NCI-H748 treated with DMSO at 0.1 percent for 48 hours (cell line): Measurements from ENCODE around the gene ADAMTS17.
"Not testable (repeated sequence)": the region's sequence is repeated elsewhere in the genome, so short reads cannot be mapped to it uniquely, and the experiment has no call there.

Experiments used
- DNase-seq: peaks from one replicate; lab custom pipeline; 2025; lab: John Stamatoyannopoulos, UW

Gene ADAMTS17

GRCh38 chr15:99951511-99951910 is 390.3 kb downstream of the ADAMTS17 start:
- DNase-seq, result no peak

GRCh38 chr15:99944131-99944530 is 397.6 kb downstream of the ADAMTS17 start:
- no peak for DNase-seq

GRCh38 chr15:99943466-99943865 is 398.3 kb downstream of the ADAMTS17 start:
- DNase-seq, result no peak

GRCh38 chr15:99932676-99933402 is 408.9 kb downstream of the ADAMTS17 start:
- no peak for DNase-seq

DNA sequence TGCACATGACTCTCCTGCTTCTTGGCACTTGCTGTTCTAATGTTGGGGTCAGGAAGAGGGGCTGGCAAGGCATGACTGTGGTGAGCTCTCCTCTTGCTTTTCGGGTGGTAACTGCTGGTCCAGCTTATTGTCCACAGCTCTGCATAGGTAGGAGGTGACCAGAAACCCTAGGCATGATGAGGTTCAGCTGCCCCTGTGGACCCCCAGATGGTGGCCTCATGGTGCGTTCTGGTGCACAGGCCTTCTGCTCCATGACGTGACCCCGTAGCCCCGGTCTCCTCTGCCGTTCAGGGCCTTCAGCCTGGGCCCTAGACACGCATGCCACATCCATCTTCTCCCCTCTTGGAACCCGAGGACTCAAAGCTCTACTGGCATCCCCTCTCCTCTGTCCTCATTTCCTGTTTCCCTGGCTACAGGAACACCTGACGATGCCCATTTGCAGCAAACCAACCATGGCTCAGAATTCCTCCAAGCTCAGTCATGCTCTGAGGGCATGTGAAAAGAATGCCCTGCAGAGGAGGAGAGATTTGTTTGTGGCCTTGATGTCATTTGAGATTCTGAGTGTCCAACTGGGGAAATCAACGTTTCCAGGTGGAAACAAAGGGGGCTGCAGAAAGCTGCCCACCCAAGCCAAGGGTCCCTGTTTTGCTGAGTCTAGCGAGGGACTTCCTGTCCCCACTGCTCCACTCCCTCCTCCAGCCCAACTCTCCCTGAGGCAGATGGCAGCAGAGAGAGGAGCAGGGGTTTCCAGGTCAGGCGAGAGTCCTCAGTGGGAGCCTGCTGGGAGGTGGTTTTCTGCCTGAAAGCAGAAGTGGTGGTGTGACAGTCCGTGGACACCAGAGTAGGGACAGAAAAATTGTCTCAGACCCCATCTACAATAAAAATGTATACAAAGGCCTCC is 409.8 kb downstream of the ADAMTS17 start:
- no peak for DNase-seq

DNA sequence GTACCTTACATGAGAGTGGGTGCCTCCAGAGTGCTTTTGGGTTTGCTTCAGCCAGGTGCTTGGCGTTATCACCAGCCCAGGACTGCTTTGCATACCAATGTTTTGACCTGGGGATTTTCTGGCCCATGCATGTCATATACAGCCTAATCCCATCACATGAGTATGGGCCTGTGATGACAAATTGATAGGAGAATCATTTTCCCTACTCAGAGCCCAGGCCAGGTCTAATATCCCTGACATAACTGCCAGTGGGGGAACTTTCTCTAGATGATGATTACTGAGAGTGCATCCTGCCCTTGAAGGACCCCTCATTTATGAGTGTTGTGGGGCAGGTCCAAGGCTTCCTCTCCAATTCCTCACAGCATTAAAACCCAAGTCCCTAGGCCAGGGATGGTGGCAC is 411.1 kb downstream of the ADAMTS17 start:
- DNase-seq, result no peak

DNA sequence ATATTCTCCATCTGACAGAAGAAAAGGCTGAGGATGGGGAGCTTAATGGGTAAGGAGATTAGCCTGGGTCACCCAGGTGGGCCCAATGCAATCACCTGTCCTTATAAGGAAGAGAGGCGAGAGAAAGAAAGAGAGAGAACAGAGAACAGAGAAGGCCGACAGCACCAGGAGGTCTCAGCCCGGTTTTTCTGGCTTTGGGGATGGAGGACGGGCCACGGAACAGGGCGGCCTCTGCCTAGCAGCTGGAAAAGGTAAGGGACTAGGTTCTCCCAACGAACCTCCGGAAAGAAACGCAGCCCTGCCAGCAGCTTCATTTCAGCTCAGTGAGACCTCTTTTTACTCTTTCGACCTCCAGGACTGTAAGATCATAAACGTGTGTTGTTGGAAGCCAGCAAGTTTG is 412.5 kb downstream of the ADAMTS17 start:
- no peak for DNase-seq

DNA sequence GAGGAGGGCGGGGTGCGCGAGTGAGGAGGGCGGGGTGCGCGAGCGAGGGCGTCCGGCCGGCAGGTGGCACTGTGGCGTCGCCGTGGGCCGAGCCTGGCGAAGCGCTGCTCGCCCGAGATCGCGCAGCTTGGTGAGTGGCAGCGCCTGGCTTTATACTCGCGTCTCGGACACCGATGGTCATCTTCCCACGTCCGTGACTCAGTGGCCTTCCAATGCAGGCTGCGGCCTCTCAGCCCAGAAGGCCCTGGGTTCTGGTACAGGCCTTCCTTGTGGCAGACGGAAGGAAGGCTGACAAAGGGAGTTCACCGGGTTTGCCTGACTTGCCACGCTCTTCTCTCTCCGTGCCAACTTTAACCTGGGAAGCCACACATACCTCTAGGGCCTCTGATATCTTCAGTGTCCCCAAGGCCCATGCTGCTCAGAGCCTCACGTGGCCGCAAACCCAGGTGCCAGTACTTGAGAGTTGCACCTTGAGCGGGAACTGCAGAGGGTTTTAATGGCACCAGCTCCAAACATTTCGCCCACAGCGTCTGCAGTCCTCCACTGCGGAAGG is 413.3 kb downstream of the ADAMTS17 start:
- DNase-seq, result no peak

DNA sequence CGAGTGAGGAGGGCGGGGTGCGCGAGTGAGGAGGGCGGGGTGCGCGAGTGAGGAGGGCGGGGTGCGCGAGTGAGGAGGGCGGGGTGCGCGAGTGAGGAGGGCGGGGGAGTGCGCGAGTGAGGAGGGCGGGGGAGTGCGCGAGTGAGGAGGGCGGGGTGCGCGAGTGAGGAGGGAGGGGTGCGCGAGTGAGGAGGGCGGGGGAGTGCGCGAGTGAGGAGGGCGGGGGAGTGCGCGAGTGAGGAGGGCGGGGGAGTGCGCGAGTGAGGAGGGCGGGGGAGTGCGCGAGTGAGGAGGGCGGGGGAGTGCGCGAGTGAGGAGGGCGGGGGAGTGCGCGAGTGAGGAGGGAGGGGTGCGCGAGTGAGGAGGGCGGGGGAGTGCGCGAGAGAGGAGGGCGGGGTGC is 415.2 kb downstream of the ADAMTS17 start:
- DNase-seq, result not testable (repeated sequence)

DNA sequence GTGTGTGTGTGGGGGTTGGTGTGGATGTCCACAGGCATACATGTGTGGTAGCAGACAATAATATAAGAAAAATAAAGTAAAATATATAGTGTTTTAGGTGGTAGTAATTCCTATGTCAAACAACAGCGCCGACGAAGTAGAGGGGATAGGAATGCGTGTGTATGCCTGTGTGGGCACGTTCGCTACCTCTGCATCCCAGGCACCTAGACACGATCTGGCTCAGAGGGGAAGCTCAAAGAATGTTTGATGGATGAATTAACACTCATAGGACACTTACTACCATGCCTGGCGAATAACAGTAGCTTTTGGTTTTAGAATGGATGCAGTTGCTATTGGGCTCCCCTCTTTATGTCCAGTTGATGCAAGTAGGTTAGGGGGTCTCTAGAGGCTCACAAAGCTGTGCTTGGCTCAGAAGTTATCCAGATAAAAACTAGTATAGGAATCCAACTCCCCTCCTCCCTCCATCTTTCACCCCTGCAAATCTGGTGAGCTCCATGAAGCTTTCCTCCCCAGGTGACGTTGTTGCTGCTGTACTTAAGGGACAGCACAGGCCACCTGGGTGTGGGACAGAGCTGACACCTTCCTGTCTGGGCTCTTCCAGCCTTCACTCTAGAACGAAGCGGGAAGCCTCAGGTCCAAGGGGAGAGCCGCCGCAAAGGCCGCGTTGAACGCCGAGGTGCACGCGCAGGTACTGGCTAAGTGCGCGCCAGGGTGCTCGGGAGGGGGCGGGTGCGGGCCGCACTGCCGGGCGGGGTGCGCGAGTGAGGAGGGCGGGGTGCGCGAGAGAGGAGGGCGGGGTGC is 415.9 kb downstream of the ADAMTS17 start:
- DNase-seq, result no peak

DNA sequence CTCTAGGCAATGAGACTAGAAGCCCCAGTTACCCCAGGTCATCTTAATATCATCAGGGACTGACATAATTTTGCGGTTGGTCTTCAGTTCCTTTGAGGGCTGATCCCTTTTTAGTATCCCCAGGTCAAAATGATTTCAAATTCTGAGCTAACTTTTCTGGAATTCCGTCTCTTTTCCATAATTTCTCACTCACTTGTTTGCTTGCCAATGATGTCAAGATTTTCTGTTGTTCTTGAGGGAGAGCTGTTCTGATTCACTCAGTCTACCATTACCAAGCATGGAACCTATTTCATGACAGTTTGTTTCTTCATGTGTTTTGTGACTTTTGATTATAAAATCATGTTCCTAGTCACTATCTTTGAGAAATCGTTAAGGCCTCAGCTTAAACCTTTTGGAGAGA is 418.1 kb downstream of the ADAMTS17 start:
- no peak for DNase-seq
